Neural cell (in vitro differentiated cells): ENCODE data around the gene TTC13.

Experiments
- CTCF ChIP-seq: fragments of 450-650 bp; IDR thresholded peaks from 2 replicates; pipeline ENCODE4 v1.5.1; 2014; ENCODE audit warnings: antibody characterized with exemption, mild to moderate bottlenecking, moderate library complexity; ENCODE audit not compliant: poor library complexity, severe bottlenecking
- EP300 ChIP-seq: fragments of 450-650 bp; conservative IDR thresholded peaks from 2 replicates; pipeline ENCODE4 v1.6.1; 2014; ENCODE audit warnings: antibody characterized with exemption, mild to moderate bottlenecking, moderate library complexity; ENCODE audit not compliant: poor library complexity, severe bottlenecking
- EZH2 ChIP-seq: fragments of 200-600, 300-800 bp; shearing (Covaris generic), sonication (generic); IDR thresholded peaks from 2 replicates; pipeline ENCODE4 v1.6.1; 2014; ENCODE audit warnings: antibody characterized with exemption, low read length, borderline replicate concordance, mild to moderate bottlenecking; ENCODE audit not compliant: insufficient read depth, poor library complexity, severe bottlenecking
- MXI1 ChIP-seq: fragments of 450-650 bp; conservative IDR thresholded peaks from 2 replicates; pipeline ENCODE4 v1.6.1; 2014; ENCODE audit warnings: antibody characterized with exemption, mild to moderate bottlenecking; ENCODE audit not compliant: poor library complexity, severe bottlenecking
- POLR2AphosphoS5 ChIP-seq: IDR thresholded peaks from 2 replicates; pipeline ENCODE4 v1.6.1; 2012
- REST ChIP-seq: IDR thresholded peaks from 2 replicates; pipeline ENCODE4 v1.6.1; 2012; ENCODE audit warnings: borderline replicate concordance
- TAF1 ChIP-seq: IDR thresholded peaks from 2 replicates; pipeline ENCODE4 v1.6.1; 2012; ENCODE audit warnings: low read depth

- TF ChIP-seq POLR2AphosphoS5: no peak
- TF ChIP-seq CTCF: no peak
- TF ChIP-seq EP300: no peak
- no peak for TF ChIP-seq MXI1
- no peak for TF ChIP-seq EZH2
- no peak for TF ChIP-seq REST
- TF ChIP-seq TAF1: no peak
These were observed 8.8 kb upstream of the TTC13 start for GRCh38 chr1:230987448-230987847.
